Fibroblast of pulmonary artery (primary cell): ENCODE measurements around the gene PUM2.

ENCODE experiments used
- DNase-seq: peaks from one replicate; pipeline ENCODE4 v3.0.0-alpha.2; 2010; ENCODE audit warnings: low read depth
- H3K4me3 ChIP-seq: replicated peaks from 2 replicates; pipeline ENCODE4 v1.5.1; 2011; ENCODE audit warnings: low read depth, mild to moderate bottlenecking, control low read depth, low read length, moderate library complexity
- CTCF ChIP-seq: IDR thresholded peaks from 2 replicates; pipeline ENCODE4 v1.5.1; 2011; ENCODE audit warnings: mild to moderate bottlenecking, control low read depth, low read length, inconsistent platforms; ENCODE audit errors: missing control alignments

PUM2 gene

GRCh38 chr2:20209373-20210109, 141.1 kb downstream of the PUM2 start:
- no peak for TF ChIP-seq CTCF
- no peak overlapping the region for H3K4me3 ChIP-seq
- DNase-seq = no peak

- H3K4me3 ChIP-seq = no peak overlapping the region
- DNase-seq = no peak
Measured at GRCh38 chr2:20208476-20208859, 142.2 kb downstream of the PUM2 start.

DNA sequence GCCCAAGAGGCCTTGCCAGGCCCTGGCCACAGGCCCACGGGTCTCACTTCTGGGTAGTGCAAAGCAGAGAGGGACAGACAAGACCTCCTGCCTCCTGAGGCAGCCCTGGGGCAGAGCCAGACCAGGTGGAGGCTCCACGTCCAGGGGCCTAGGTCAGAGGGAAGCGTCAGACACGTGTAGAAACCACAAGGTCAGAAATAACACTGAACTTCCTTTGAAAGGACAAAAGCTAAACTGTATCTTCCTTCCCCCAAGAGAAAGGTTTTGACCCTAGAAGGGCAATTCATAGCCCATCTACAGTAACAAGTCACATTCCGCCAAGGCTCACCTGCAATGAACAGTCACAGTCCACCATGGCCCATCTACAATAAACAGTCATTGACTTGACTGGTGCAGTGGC, 143.6 kb downstream of the PUM2 start:
- H3K4me3 ChIP-seq = no peak overlapping the region
- no peak for TF ChIP-seq CTCF
- no peak for DNase-seq

More at GRCh38 chr2:20208476-20208859, 142.2 kb downstream of the PUM2 start:
- TF ChIP-seq CTCF = no peak

- TF ChIP-seq CTCF = no peak
- DNase-seq = no peak
- H3K4me3 ChIP-seq = no peak overlapping the region
Measured at GRCh38 chr2:20205915-20206524, 144.6 kb downstream of the PUM2 start.

DNA sequence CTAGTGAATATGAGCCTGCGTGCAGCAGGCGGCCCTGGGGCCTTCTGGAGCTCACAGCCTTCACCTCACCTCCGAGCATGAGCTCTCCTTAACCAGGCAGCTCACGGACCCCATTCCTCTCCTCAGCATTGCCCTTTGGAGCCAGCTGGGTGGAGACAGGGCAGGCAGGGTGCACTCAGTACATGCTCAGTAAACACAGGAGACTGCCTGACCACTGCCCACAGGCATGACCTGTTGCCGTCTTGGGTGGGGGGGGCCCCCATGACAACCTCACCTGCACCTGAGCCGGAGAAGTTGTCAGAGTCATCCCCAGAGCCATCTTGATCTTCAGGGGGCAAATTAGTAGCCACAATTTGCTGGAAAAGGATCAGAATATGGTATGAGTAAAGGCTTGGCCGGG, 145.6 kb downstream of the PUM2 start:
- H3K4me3 ChIP-seq = no peak overlapping the region
- no peak for TF ChIP-seq CTCF
- no peak for DNase-seq

GRCh38 chr2:20203521-20204225, 147.0 kb downstream of the PUM2 start:
- TF ChIP-seq CTCF = no peak
- DNase-seq = no peak
- no peak overlapping the region for H3K4me3 ChIP-seq

DNA sequence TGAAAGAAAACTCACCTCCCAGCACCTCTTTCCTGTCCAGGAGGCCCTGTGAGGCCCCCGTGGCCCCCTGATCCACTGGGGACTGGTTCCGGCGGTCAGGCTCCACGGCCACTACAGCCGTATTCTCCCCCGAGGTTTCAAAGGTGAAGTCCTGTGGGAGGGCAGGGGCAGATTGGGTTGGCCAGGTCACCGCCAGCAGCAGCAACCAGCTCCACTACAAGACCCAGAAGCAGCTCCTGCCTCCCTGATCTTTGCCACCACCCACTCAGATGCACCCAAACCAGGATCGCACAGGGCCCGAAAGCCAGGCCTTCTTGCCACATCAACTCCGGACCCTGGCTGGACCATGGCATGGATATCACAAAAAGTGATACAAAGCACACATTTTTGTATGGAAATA, 147.6 kb downstream of the PUM2 start:
- DNase-seq = no peak
- no peak overlapping the region for H3K4me3 ChIP-seq
- TF ChIP-seq CTCF = no peak
